OCI-LY1 (cell line): Measurements from ENCODE around the gene EPHA1.

Experiments
- CTCF ChIP-seq: fragments of 200-600 bp; sonication (generic), shearing (Covaris generic); IDR thresholded peaks from 2 replicates; pipeline ENCODE4 v1.5.1; 2017; ENCODE audit warnings: mild to moderate bottlenecking, antibody characterized with exemption, low read length, moderate library complexity, mixed read lengths
- EZH2 ChIP-seq: fragments of 200-600 bp; sonication (generic), shearing (Covaris generic); IDR thresholded peaks from 2 replicates; pipeline ENCODE4 v1.8.0; 2017; ENCODE audit warnings: borderline replicate concordance, mixed run types, mild to moderate bottlenecking, antibody characterized with exemption, low read length, moderate library complexity, mixed read lengths

DNA sequence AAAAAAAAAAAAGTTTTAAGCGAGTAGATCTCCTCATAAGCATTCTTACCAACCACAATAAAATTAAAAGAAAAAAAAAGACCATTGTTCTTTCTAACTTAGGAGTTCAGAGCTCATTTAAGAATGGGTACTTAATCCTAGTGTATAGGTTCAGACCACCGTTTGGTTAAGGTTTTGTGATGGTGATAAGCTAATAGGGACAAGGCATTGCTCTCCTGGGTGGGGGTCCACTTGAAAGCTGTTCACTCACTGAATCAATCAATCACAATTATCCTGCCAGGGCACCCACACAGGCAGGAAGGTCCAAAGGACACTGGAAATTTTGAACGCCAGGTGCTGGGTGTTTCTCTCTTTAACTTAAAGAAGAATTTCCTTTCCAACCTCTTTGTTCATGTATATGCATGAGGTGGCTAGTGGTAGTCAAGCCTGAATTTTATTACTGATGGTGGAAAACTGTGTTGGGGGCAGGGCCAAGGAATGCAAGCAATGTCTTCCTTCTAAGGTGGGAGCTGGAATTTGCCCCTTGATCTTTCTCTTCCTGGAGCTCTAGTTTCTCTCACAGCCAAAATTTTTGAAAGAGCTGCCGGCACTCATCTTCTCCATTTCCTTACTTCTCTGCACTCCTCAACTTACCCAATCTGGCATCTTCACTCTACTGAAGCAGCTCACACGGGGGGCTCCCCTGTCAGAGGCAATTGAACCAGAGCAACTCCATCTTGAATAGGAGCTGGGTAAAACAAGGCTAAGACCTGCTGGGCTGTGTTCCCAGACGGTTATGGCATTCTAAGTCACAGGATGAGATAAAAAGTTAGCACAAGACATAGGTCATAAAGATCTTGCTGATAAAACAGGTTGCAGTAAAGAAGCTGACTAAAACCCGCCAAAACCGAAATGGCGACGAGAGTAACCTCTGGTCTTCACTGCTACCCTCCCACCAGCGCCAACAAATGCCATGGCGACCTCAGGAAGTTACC, 38.7 kb downstream of the EPHA1 start:
- no peak for TF ChIP-seq CTCF
- TF ChIP-seq EZH2: no peak
